Esophagus (tissue), 2 donors: ENCODE results near the gene IL36A. TPM values are rescaled to one million over a fixed set of nuclear protein-coding genes. Genes with fewer than 3 reads are reported as not detected.

ENCODE experiments used
- H3K27ac ChIP-seq, 2 donors: one replicate each; pipeline ENCODE4 v1.5.1; 2013; ENCODE audit warnings: low read depth in 2 of 2, mild to moderate bottlenecking in 2 of 2, inconsistent platforms in 1 of 2, low read length in 1 of 2, moderate library complexity in 1 of 2
- H3K27me3 ChIP-seq, 2 donors: one replicate each; pipeline ENCODE4 v1.6.1; 2013; ENCODE audit warnings: low read length in 2 of 2, control low read depth in 1 of 2, mild to moderate bottlenecking in 1 of 2; ENCODE audit not compliant: insufficient read depth in 2 of 2, control insufficient read depth in 1 of 2
- H3K36me3 ChIP-seq, 2 donors: one replicate each; pipeline ENCODE4 v1.6.1; 2013; ENCODE audit warnings: low read length in 1 of 2; ENCODE audit not compliant: control insufficient read depth in 2 of 2, insufficient read depth in 2 of 2
- H3K4me1 ChIP-seq, 2 donors: one replicate each; pipeline ENCODE4 v1.6.1; 2013; ENCODE audit warnings: low read length in 1 of 2; ENCODE audit not compliant: control insufficient read depth in 2 of 2, insufficient read depth in 2 of 2
- H3K4me3 ChIP-seq, 2 donors: one replicate each; pipeline ENCODE4 v1.5.1; 2013; ENCODE audit warnings: low read length in 2 of 2, mild to moderate bottlenecking in 2 of 2, low read depth in 1 of 2, moderate library complexity in 1 of 2
- H3K9me3 ChIP-seq, 2 donors: one replicate each; pipeline ENCODE4 v1.6.1; 2013; ENCODE audit warnings: mild to moderate bottlenecking in 2 of 2, low read depth in 1 of 2, low read length in 1 of 2, moderate library complexity in 1 of 2; ENCODE audit not compliant: control insufficient read depth in 2 of 2, insufficient read depth in 1 of 2
- WGBS, 2 donors: extraction: QIAGEN DNeasy Blood & Tissue Kit; methylation state at CpG; one replicate each; pipeline ENCODE4 v1.1.7; 2013; 5-methylcytosine and 5-hydroxymethylcytosine counted together
- polyA plus RNA-seq, 2 donors: library from polyadenylated mRNA; stranded (reverse); fragments of 200-250 nt; gene quantifications; one replicate each; pipeline ENCODE4 v1.2.3, GENCODE V29; 2013
- donor health status: healthy with polysubstance abuse.
- donor health status: Bipolar disorder and iron deficiency.

Gene IL36A
- polyA plus RNA-seq, 2 donors = 243 to 394 TPM

- H3K4me1 ChIP-seq = peaks cover 0 to 2% of the 10 kb centered on the region in 2 donors
- no peak overlapping the region for H3K4me3 ChIP-seq
- H3K27me3 ChIP-seq = no peaks in the 10 kb centered on the region
- no peaks in the 10 kb centered on the region for H3K36me3 ChIP-seq
- WGBS, 2 donors = 90 to 94% methylated on average over 3 of the region's 3 CpGs
- H3K27ac ChIP-seq = no peak overlapping the region
- no peaks in the 10 kb centered on the region for H3K9me3 ChIP-seq
These were observed 33.0 kb downstream of the IL36A start for GRCh38 chr2:113038291-113038690.

- Histone ChIP-seq H3K36me3 (no peaks in the 10 kb centered on the region), H3K9me3 (no peaks in the 10 kb centered on the region), H3K4me1 (peaks cover 0 to 2% of the 10 kb centered on the region in 2 donors), H3K27ac (no peak overlapping the region), H3K27me3 (no peaks in the 10 kb centered on the region), H3K4me3 (no peak overlapping the region)
- WGBS, 2 donors = 73 to 74% methylated on average over 2 of the region's 2 CpGs
These were observed 33.9 kb downstream of the IL36A start for GRCh38 chr2:113039158-113039557.

- no peak overlapping the region for H3K27ac ChIP-seq
- no peak overlapping the region for H3K4me3 ChIP-seq
- no peaks in the 10 kb centered on the region for H3K9me3 ChIP-seq
- H3K4me1 ChIP-seq = peaks cover 0 to 2% of the 10 kb centered on the region in 2 donors
- H3K36me3 ChIP-seq = no peaks in the 10 kb centered on the region
- 47 to 62% methylated on average over 5 of the region's 5 CpGs for WGBS, 2 donors
- no peaks in the 10 kb centered on the region for H3K27me3 ChIP-seq
These were observed 34.5 kb downstream of the IL36A start for GRCh38 chr2:113039719-113040118.

- Histone ChIP-seq H3K27me3 (no peaks in the 10 kb centered on the region), H3K4me3 (no peak overlapping the region), H3K36me3 (no peaks in the 10 kb centered on the region), H3K9me3 (no peaks in the 10 kb centered on the region), H3K27ac (no peak overlapping the region), H3K4me1 (no peaks in the 10 kb centered on the region)
- WGBS, 2 donors = 65 to 66% methylated on average over 5 of the region's 5 CpGs
These were observed 36.6 kb downstream of the IL36A start for GRCh38 chr2:113041871-113042270.

GRCh38 chr2:113046465-113046864 is 41.2 kb downstream of the IL36A start:
- Histone ChIP-seq H3K27ac (no peak overlapping the region), H3K36me3 (no peaks in the 10 kb centered on the region), H3K4me1 (no peaks in the 10 kb centered on the region), H3K9me3 (peaks cover 5% of the 10 kb centered on the region in 2 donors), H3K4me3 (no peak overlapping the region), H3K27me3 (no peaks in the 10 kb centered on the region)
- 87 to 94% methylated on average over 5 of the region's 5 CpGs for WGBS, 2 donors

GRCh38 chr2:113050921-113051895 is 45.9 kb downstream of the IL36A start:
- H3K27ac ChIP-seq = no peak overlapping the region
- H3K9me3 ChIP-seq = peaks cover 9 to 11% of the 10 kb centered on the region in 2 donors
- no peaks in the 10 kb centered on the region for H3K27me3 ChIP-seq
- H3K36me3 ChIP-seq = no peaks in the 10 kb centered on the region
- H3K4me1 ChIP-seq = no peaks in the 10 kb centered on the region
- H3K4me3 ChIP-seq = no peak overlapping the region
- 94% methylated on average over 38 of the region's 38 CpGs for WGBS, 2 donors

GRCh38 chr2:113052396-113052917 is 47.2 kb downstream of the IL36A start, which contains the start of gene IL36B:
IL36B (minus strand) TSS chr2:113052867.
- Histone ChIP-seq H3K4me1 (no peaks in the 10 kb centered on the region), H3K36me3 (no peaks in the 10 kb centered on the region), H3K4me3 (no peak within 1 kb of the TSS), H3K27ac (peak within 1 kb of the TSS; percentile 47 to 68), H3K27me3 (no peaks in the 10 kb centered on the region), H3K9me3 (peaks cover 9 to 11% of the 10 kb centered on the region in 2 donors)
- WGBS, 2 donors = 71 to 75% methylated on average over 6 of the region's 6 CpGs

GRCh38 chr2:113053666-113054065 is 48.4 kb downstream of the IL36A start:
- peaks cover 9 to 11% of the 10 kb centered on the region in 2 donors for H3K9me3 ChIP-seq
- H3K4me1 ChIP-seq = peaks cover 0 to 2% of the 10 kb centered on the region in 2 donors
- H3K27me3 ChIP-seq = no peaks in the 10 kb centered on the region
- H3K36me3 ChIP-seq = no peaks in the 10 kb centered on the region
- H3K27ac ChIP-seq = peak overlapping the region; percentile 47 to 68
- H3K4me3 ChIP-seq = no peak overlapping the region
- WGBS, 2 donors = 52 to 56% methylated on average over 3 of the region's 3 CpGs

- Histone ChIP-seq H3K27me3 (no peaks in the 10 kb centered on the region), H3K4me1 (peaks cover 0 to 5% of the 10 kb centered on the region in 2 donors), H3K36me3 (no peaks in the 10 kb centered on the region), H3K9me3 (peaks cover 9 to 11% of the 10 kb centered on the region in 2 donors), H3K4me3 (no peak overlapping the region), H3K27ac (no peak overlapping the region)
These were observed 48.8 kb downstream of the IL36A start for GRCh38 chr2:113054066-113054465.
